K562 (cell line): ENCODE data around the gene CCDC141. TPM values are rescaled to one million over a fixed set of nuclear protein-coding genes. Genes with fewer than 3 reads are reported as not detected.

Experiments used
- ATAC-seq: fragments of 200-7000 bp; cut with Tn5 transposase; 3 replicates; pipeline ENCODE4 v1.9.1; 2020; ENCODE audit warnings: moderate library complexity
- BruUV-seq: library from RNA; stranded (reverse); fragments of 400-500 nt; replicated peaks from 2 replicates; lab custom pipeline; 2021; lab: Mats Ljungman, UMichigan
- CTCF ChIA-PET: fragments of 300-600 bp; formaldehyde crosslinking; extraction: SDS; loops from one replicate; lab custom pipeline; 2021; ENCODE audit warnings: low intra/inter-chr PET ratio; lab: Yijun Ruan, JAX
- POLR2A ChIA-PET: fragments of 300-600, 350-650 bp; sonication (Branson Sonifier 250); formaldehyde crosslinking; extraction: SDS; loops from one replicate; lab custom pipeline; 2021; ENCODE audit warnings: antibody characterized with exemption, inconsistent platforms; lab: Yijun Ruan, JAX
- DNase-seq, 4 experiments: peaks; one replicate each; pipeline versions ENCODE4 v3.0.0 to v3.0.0-alpha.2; 2011 to 2018; ENCODE audit warnings: low spot score in 3 of 4, mixed read lengths in 3 of 4; ENCODE audit errors: extremely low read depth in 1 of 4
- FAIRE-seq: peaks from 2 replicates; lab custom pipeline; 2011; peaks lifted over from hg19 to GRCh38; lab: Jason Lieb, UNC
- H2AFZ ChIP-seq: 2 replicates; pipeline ENCODE4 v1.6.0; 2011; ENCODE audit warnings: low read depth, low read length, control low read depth, inconsistent platforms
- H3K27ac ChIP-seq: fragments of 200-600 bp; 3 replicates; pipeline ENCODE4 v1.8.0; 2011; ENCODE audit warnings: low read depth, mild to moderate bottlenecking, control low read depth, inconsistent platforms, low read length, moderate library complexity, mixed read lengths; ENCODE audit errors: extremely low read depth
- H3K27me3 ChIP-seq, 2 experiments: fragments of 300-600 bp in 1 of 2; 2 replicates in 1 of 2; 3 replicates in 1 of 2; pipeline versions ENCODE4 v1.6.0 to v1.8.0; 2011; ENCODE audit warnings: inconsistent platforms in 2 of 2, low read length in 2 of 2, mild to moderate bottlenecking in 1 of 2, mixed read lengths in 1 of 2, moderate library complexity in 1 of 2; ENCODE audit not compliant: control insufficient read depth in 2 of 2, insufficient read depth in 2 of 2
- H3K36me3 ChIP-seq: fragments of 300-600 bp; 3 replicates; pipeline ENCODE4 v1.8.0; 2011; ENCODE audit warnings: mild to moderate bottlenecking, low read length, inconsistent platforms; ENCODE audit not compliant: control insufficient read depth, insufficient read depth
- H3K4me1 ChIP-seq, 2 experiments: fragments of 200-600 bp in 1 of 2; replicated peaks in 1 of 2; 2 replicates in 1 of 2; 3 replicates in 1 of 2; pipeline versions ENCODE4 v1.5.1 to v1.8.0; 2011; ENCODE audit warnings: inconsistent platforms in 2 of 2, low read length in 2 of 2, mild to moderate bottlenecking in 1 of 2, mixed read lengths in 1 of 2, moderate library complexity in 1 of 2; ENCODE audit not compliant: control insufficient read depth in 2 of 2, insufficient read depth in 2 of 2
- H3K4me2 ChIP-seq: 2 replicates; pipeline ENCODE4 v1.6.1; 2011; ENCODE audit warnings: low read length, control low read depth, inconsistent platforms, mixed read lengths; ENCODE audit not compliant: insufficient read depth
- H3K4me3 ChIP-seq: fragments of 200-600 bp; sonication (generic), shearing (Covaris generic); 2 replicates; pipeline ENCODE4 v1.5.1; 2016; ENCODE audit warnings: control low read depth, inconsistent platforms
- H3K79me2 ChIP-seq: fragments of 200-600 bp; 3 replicates; pipeline ENCODE4 v1.8.0; 2011; ENCODE audit warnings: low read length, inconsistent platforms; ENCODE audit not compliant: control insufficient read depth, insufficient read depth
- H3K9ac ChIP-seq, 2 experiments: 2 replicates each; pipeline versions ENCODE4 v1.6.0 to v1.6.1; 2011; ENCODE audit warnings: low read depth in 2 of 2, low read length in 2 of 2, control low read depth in 1 of 2, inconsistent platforms in 1 of 2, mild to moderate bottlenecking in 1 of 2, mixed read lengths in 1 of 2; ENCODE audit not compliant: insufficient read depth in 1 of 2
- H3K9me1 ChIP-seq: one replicate; pipeline ENCODE4 v1.6.0; 2011; ENCODE audit warnings: inconsistent platforms, mild to moderate bottlenecking, low read length, moderate library complexity; ENCODE audit not compliant: control insufficient read depth, insufficient read depth
- H3K9me3 ChIP-seq: replicated peaks from 2 replicates; pipeline ENCODE4 v1.5.1; 2011; ENCODE audit warnings: low read depth, low read length, inconsistent platforms; ENCODE audit not compliant: control insufficient read depth, insufficient read depth
- H4K20me1 ChIP-seq: replicated peaks from 2 replicates; pipeline ENCODE4 v1.6.1; 2011; ENCODE audit warnings: low read length, inconsistent platforms, mixed read lengths; ENCODE audit not compliant: control insufficient read depth, insufficient read depth
- ARID2 ChIP-seq: fragments of 450-650 bp; IDR thresholded peaks from 2 replicates; pipeline ENCODE4 v1.6.1; 2017; ENCODE audit warnings: antibody characterized with exemption, mild to moderate bottlenecking
- DNMT1 ChIP-seq: fragments of 450-650 bp; IDR thresholded peaks from 2 replicates; pipeline ENCODE4 v1.6.1; 2016; ENCODE audit warnings: antibody characterized with exemption, mild to moderate bottlenecking
- GTF2A2 ChIP-seq: IDR thresholded peaks from 2 replicates; pipeline ENCODE4 v1.6.1; 2016; ENCODE audit warnings: mild to moderate bottlenecking, missing genetic modification characterization, missing compliant biosample characterization
- HDAC3 ChIP-seq: fragments of 450-650 bp; IDR thresholded peaks from 2 replicates; pipeline ENCODE4 v1.6.1; 2018; ENCODE audit warnings: borderline replicate concordance, mild to moderate bottlenecking, moderate library complexity; ENCODE audit not compliant: partially characterized antibody
- ZNF232 ChIP-seq: sonication (generic); formaldehyde crosslinking; IDR thresholded peaks from 2 replicates; pipeline ENCODE4 v1.8.0; 2022; ENCODE audit warnings: mild to moderate bottlenecking, missing genetic modification reagents
- ZNF384 ChIP-seq: IDR thresholded peaks from 2 replicates; pipeline ENCODE4 v1.6.1; 2012; ENCODE audit warnings: low read depth, low read length, improper control_type of control experiment
- ZZZ3 ChIP-seq: fragments of 450-650 bp; IDR thresholded peaks from 2 replicates; pipeline ENCODE4 v1.6.1; 2016; ENCODE audit warnings: antibody characterized with exemption, mild to moderate bottlenecking, moderate library complexity
- WGBS: fragments of 100-300 bp; shearing (Covaris generic); methylation state at CpG from one replicate; pipeline ENCODE4 v1.1.6; 2016; ENCODE audit warnings: low coverage, mixed read lengths; ENCODE audit not compliant: insufficient coverage; ENCODE audit errors: missing lambda C conversion rate; 5-methylcytosine and 5-hydroxymethylcytosine counted together
- in situ Hi-C: fragments of 300-500 bp; cut with MboI; formaldehyde crosslinking; loops from 4 replicates; pipeline ENCODE4 v1.15.0; 2018; ENCODE audit warnings: inconsistent platforms, mixed read lengths
- intact Hi-C: fragments of 100-400 bp; cut with micrococcal nuclease; formaldehyde crosslinking; loops from 2 replicates; pipeline ENCODE4 v1.14.2; 2022
- polyA plus RNA-seq, 8 experiments: library from polyadenylated mRNA; depleted of rRNA in 4 of 8; stranded (reverse) in 5 of 8; unstranded in 3 of 8; fragments of >200 nt; fragmentation: Nextera tagmentation in 2 of 8; fragmentation: Illumina TruSeq in 1 of 8; extraction: Ambion mirVana in 2 of 8; extraction: Trizol in 1 of 8; gene quantifications; 2 replicates each; pipeline versions ENCODE4 v1.2.1 to v1.2.3, GENCODE V29; 2011 to 2014; ENCODE audit warnings: inconsistent platforms in 1 of 8, missing spikeins in 1 of 8
- total RNA-seq, 7 experiments: library from RNA; depleted of rRNA in 6 of 7; stranded (reverse); fragments of >200 nt in 6 of 7; fragmentation: Illumina TruSeq in 2 of 7; extraction: Trizol in 2 of 7; gene quantifications; 2 replicates each; pipeline versions ENCODE4 v1.2.1 to v1.2.3, GENCODE V29; 2011 to 2021; ENCODE audit warnings: low replicate concordance in 1 of 7

CCDC141 gene
- total and polyA plus RNA-seq, 9 of the 15 experiments (the other 6 are each of a cell fraction or from before 2014, with no cell fraction given): 0.09 TPM; not detected in 8

DNA sequence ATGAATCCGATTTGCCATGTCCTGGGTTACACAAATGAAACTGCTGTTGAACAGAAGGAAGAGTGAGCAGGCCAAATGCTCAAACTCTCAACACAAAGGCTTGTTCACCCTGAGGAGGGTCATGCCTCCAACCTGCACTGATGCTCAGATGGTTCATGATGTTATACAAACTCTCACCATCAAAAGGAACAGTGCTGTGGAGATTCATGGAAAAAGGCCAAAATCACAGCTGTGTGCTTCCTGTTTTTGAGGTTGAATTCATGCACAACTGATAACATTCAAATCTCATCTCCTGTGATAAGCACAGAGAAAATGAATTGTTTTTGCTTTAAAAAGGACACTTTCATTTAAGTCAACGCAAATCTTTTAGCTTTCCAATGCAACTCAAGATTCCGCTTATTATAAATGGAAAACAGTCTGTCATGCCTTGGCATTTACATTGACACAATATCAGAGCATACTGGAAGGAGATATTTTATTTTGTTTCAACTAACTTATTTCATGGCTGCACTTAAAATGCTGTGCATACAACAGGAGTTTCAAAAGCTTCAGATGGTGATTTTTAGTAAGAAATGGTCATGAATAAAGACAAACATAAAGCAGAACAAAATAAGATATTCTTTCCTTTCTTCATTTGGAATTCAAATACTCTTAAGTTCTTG, 220.5 kb downstream of the CCDC141 start:
- DNase-seq (no peak), ATAC-seq (no peak), FAIRE-seq (no peak)
- ChIA-PET POLR2A (interaction anchor here (1.5 kb wide), 1 partner anchor 59 kb away, joined by 4 read pairs; no protein-coding TSS in a partner anchor), CTCF (no interaction called here)
- Histone ChIP-seq H3K4me2 (no peak overlapping the region), H3K79me2 (no peaks in the 10 kb centered on the region), H3K9ac (no peak overlapping the region), H3K9me3 (no peaks in the 10 kb centered on the region), H3K4me3 (no peak overlapping the region), H2AFZ (no peak overlapping the region), H4K20me1 (no peaks in the 10 kb centered on the region), H3K27ac (no peak overlapping the region), H3K9me1 (no peaks in the 10 kb centered on the region), H3K36me3 (no peaks in the 10 kb centered on the region), H3K4me1 (no peaks in the 10 kb centered on the region), H3K27me3 (no peaks in the 10 kb centered on the region)
- BruUV-seq: no TSS peak
- WGBS: 0% methylated on average over 3 of the region's 3 CpGs
- intact Hi-C loops (no loop called here), in situ Hi-C loops (no loop called here)
- TF ChIP-seq HDAC3: no peak
- TF ChIP-seq GTF2A2: no peak
- no peak for TF ChIP-seq ZZZ3
- no peak for TF ChIP-seq ZNF232 (CRISPR knock-in tag)
- TF ChIP-seq ZNF384: no peak
- no peak for TF ChIP-seq ARID2
- TF ChIP-seq DNMT1: no peak
